CD4-positive, alpha-beta T cell treated with Interleukin-4 for 1 hour (primary cell): Measurements from ENCODE around the gene EPS8L3.
"Not testable (repeated sequence)": the region's sequence is repeated elsewhere in the genome, so short reads cannot be mapped to it uniquely, and the experiment has no call there.

Experiments used
- DNase-seq, 2 donors: peaks; one replicate each; pipeline ENCODE4 v3.0.0-alpha.2; 2020 to 2022

EPS8L3 gene

GRCh38 chr1:109704173-109704572, 59.5 kb downstream of the EPS8L3 start:
- no peak for DNase-seq

GRCh38 chr1:109702940-109703339, 60.8 kb downstream of the EPS8L3 start:
- DNase-seq: not testable (repeated sequence)
